HG02973 (cell line): ENCODE data around the gene SLC1A7.

Experiments
- ATAC-seq: cut with Tn5 transposase; IDR thresholded peaks from one replicate; pipeline ENCODE4 v1.9.1; 2021; ENCODE audit warnings: moderate library complexity; ENCODE audit not compliant: unreplicated experiment

The SLC1A7 gene

DNA sequence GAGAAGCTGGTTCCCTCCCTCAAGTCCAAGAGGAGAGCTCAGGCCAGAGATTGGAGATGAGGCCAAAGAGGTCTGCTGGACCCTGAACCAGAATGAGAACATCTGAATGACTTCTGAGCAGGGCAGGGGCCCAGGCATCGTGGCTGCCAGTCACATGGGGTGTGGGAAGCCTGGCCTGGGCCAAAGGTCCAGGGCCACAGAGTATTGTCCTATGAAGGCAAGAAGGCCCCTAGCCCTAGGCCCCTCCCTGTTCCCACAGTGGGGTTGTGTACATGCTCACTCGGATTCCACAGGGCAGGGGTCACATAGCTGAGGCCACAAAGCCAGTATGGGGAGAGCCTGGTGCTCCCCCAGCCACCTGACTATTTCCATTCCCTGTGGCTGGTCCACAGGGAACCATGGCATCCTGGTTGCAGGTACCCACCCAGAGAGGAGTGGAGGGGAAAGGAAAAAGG, 18.5 kb upstream of the SLC1A7 start:
- no peak for ATAC-seq

DNA sequence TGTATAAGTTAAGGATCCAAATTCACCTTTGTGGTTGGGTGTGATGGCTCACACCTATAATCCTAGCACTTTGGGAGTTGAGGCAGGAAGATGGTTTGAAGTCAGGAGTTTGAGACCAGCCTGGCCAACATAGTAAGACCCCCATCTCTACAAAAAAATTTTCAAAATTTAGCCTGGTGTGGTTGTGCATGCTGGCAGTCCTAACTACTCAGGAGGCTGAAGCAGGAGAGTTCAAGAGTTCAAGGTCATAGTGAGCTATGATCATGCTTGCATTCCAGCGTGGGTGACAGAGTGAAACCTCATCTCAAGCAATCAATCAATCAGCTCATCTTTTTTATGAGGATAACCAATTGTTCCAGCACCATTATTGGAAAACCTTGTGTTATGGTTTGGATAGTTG, 16.5 kb upstream of the SLC1A7 start:
- ATAC-seq, result no peak

- ATAC-seq, result no peak
Observed at GRCh38 chr1:53156783-53157182, 14.3 kb upstream of the SLC1A7 start.

DNA sequence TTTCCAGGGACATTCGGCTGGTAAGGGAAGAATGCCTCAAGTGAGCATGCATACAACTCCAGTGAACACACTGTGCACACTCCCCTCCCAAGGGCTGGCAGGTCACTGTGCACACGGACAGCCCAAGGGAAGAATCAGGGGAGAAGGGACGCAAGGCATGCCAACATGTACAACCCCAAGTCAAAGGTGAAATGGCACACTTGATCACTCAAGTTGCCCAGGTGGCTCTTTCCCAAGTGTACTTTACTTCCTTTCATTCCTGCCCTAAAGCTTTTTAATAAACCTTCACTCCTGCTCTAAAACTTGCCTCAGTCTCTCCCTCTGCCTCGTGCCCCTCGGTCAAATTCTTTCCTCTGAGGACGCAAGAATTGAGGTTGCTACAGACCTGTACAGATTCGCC, 13.5 kb upstream of the SLC1A7 start:
- no peak for ATAC-seq

DNA sequence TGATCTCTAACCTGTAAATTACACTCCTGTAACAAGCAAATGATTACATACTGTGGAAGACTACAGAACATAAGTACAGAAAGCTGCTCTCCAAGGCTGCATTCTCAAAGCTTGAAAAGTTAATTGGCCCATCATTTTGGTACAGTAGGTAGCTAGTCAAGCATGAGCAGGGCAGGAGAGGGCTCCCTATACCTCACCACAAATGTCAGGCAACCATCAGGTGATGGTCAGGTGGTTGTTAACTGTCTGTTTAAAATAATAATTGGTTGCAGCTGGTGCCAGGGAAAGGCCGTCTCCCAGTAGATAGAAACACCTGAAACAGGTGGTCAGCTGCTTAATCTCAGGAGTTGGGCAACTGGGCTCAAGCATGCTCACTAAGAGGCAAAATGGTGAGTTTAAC, 13.1 kb upstream of the SLC1A7 start:
- ATAC-seq, result no peak

GRCh38 chr1:53154859-53155438, 12.5 kb upstream of the SLC1A7 start:
- no peak for ATAC-seq

DNA sequence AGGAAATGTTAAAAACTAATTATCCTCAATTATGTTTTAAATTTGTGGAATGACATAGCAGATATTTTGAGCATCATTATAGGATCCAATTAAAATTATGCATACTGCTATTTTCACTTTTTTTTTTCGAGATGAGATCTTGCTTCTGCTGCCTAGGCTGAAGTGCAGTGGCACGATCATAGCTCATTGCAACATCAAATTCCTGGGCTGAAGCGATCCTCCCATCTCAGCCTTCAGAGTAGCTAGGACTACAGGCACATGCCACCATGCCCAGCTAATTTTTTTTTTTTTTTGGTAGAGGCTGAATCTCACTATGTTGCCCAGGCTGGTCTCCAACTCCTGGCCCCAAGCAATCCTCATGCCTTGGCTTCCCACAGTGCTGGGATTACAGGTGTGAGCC, 11.3 kb upstream of the SLC1A7 start:
- no peak for ATAC-seq

DNA sequence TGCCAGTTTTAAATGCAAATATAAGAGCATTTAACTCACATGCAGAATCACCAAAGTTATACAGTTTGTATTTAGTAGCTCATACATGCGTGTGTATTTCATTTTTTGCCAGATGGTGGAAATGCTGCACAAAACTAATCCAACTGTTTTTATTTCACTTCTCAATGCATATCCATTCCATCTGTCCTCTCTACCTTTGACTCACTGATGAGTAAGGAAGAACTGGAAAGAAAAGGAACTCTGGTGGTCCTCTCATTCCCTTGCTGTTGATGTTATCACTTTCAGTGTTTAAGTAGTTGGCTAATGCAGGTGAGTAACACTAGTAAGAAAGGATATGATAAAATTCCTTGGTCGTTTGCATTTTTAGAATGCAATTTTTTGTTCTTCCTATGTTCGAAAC, 5.7 kb upstream of the SLC1A7 start:
- ATAC-seq, result no peak

GRCh38 chr1:53147174-53147573, 4.7 kb upstream of the SLC1A7 start:
- no peak for ATAC-seq

- no peak for ATAC-seq
Observed at GRCh38 chr1:53145942-53146708, 3.7 kb upstream of the SLC1A7 start.

GRCh38 chr1:53145619-53145941, 3.1 kb upstream of the SLC1A7 start:
- no peak for ATAC-seq

GRCh38 chr1:53145051-53145600, 2.7 kb upstream of the SLC1A7 start:
- ATAC-seq, result no peak

DNA sequence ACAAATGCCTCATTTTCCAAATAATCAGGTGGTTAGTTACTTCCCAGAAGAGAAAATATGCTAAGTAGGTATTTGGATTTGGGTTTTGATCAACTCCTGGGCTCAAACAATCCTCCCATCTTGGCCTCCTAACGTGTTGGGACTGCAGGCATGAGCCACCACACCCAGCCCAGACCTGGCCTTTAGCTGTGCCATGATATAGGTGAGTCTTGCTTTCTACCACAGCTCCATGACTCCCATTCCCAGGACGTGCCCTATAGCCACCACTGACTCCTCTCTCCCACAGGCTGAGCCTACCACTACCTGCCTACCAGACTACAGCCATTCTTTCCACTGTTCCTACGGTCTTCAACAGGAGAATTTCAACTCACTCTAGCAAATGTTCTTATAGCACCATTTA, 1.8 kb upstream of the SLC1A7 start:
- ATAC-seq, result no peak

DNA sequence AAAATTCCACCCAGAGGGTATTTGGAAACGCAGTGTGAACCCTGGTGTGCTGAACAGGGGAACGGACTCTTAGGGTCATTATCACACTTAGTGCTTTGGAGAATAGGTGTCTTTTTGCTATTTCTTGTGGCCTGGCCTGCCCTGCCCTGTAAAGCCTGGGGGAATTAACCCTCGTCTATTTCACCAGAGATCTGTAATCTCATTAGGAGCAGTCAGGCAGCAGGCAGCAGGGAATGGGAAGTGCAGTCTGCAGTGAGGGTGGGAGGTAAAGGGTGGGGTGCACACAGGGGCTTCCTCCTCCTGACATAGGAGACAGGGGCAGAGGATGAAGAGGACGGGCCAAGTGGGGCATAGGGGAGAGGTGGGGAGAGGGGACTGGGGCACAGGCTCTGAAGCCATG, 1.1 kb upstream of the SLC1A7 start:
- ATAC-seq, result no peak

GRCh38 chr1:53141487-53142055, 867 bp downstream of the SLC1A7 start:
- ATAC-seq, result no peak

DNA sequence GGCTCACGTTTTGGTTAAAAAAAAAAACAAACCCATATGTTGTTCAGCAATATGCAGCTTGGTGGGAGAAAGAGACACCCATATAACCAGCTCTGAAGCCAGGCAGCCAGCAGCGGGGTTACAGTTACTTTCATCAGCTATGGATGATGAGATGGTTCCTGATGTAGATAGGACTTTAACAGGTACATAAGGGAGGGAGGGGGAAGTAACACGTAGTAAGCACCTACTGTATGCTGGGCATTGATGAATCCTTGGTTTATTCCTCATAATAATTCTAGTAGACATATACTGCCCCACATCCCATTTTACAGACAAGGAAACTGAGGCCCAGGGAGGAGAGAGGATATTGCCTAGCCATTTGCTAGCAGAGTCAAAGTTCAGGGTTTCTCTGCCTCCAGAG, 2.0 kb downstream of the SLC1A7 start:
- ATAC-seq, result no peak

DNA sequence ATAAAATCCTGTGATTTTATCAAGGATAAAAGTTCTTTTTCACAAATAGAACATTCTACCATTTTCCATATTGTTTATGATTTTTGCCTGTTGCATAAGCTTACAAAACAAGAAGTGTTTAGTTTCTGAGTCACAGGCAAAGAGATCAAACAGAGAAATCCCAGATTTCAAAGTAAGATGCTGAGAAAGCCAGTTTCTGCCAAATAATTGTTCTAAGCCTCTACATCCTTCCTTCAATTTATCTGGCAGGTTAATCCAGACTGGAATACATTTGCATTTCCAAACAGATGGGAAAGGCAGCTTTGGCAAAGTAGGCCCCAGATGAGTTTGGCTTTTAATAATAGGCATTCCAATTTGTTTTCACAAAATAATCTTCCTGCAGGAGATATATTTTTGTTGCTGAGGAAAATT, 2.5 kb downstream of the SLC1A7 start:
- no peak for ATAC-seq

GRCh38 chr1:53138991-53139884, 3.2 kb downstream of the SLC1A7 start:
- ATAC-seq, result no peak

DNA sequence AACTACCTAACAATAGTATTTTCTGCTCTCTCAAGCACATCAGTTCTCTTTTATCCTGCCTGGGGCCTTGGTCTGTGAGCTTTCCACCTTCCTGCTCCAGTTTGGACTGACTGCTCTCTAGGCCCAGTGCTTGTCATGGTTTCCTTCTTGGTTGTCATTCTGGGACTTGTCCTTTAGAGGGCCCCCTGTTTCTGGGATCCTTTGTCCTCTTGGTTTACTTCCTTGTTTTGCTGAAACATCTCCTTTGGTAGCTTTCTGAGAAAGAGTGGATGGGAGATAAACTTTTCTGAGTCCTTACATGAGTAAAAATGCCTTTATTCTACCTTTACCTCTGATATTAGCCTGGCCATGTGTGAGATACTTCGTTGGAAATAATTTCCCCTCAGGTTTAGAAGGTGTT, 4.7 kb downstream of the SLC1A7 start:
- no peak for ATAC-seq

DNA sequence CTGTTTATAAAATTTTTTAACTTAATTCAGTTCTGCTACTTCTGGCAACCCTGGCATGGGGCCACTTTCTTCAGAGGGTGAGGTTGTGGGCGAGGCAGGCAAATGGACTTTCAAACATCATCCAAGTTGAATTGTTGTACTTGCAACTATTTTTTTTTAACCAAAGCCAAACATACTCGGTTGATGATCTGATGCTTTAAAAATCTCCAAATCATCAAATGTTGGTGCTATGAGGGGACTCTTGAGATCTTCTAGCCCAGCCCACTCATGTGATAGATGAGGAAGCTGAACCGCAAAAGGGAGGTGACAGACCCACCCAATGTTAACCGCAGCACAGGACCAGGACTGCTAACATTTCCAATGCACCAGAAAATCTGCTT, 6.7 kb downstream of the SLC1A7 start:
- no peak for ATAC-seq

GRCh38 chr1:53134961-53135734, 7.3 kb downstream of the SLC1A7 start:
- ATAC-seq, result no peak
